Measurements from ENCODE around the gene CDK14.

CDK14 gene

DNA sequence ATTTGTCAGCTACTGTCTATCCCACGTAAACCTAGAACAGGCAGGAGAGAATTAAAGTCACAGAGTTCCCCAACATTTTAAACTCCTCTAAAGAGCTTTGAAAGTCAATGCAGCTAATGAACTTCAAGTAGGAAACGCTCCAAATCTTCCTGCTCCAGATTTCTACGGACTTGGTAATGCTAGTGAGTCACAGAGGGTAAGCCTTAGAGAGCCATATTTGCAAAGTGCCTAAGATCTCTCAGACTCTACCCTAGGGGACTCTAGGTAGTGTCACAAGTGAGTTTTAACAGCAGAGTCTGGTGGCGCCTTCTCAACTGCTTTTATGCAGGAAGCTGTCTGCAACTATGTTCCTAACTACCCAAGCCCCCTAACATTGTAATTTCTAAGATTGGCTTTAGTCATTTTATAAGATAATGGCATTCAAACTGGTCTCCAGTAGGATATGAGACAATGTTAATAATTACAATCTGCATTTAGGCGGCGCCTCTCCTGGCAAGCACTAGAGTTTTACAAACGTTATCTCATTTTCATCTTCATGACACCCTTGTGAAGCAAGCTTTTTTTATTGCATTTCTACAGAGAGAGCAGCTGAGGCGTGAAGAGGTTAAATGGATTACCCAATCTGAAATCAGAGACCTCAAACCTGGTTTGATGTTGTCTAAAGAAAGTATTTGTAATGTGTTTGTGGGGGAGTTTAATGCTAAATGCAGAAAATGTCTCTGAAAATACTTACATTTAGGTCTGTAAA, 646.1 kb downstream of the CDK14 start:
- FAIRE-seq, result no peak

DNA sequence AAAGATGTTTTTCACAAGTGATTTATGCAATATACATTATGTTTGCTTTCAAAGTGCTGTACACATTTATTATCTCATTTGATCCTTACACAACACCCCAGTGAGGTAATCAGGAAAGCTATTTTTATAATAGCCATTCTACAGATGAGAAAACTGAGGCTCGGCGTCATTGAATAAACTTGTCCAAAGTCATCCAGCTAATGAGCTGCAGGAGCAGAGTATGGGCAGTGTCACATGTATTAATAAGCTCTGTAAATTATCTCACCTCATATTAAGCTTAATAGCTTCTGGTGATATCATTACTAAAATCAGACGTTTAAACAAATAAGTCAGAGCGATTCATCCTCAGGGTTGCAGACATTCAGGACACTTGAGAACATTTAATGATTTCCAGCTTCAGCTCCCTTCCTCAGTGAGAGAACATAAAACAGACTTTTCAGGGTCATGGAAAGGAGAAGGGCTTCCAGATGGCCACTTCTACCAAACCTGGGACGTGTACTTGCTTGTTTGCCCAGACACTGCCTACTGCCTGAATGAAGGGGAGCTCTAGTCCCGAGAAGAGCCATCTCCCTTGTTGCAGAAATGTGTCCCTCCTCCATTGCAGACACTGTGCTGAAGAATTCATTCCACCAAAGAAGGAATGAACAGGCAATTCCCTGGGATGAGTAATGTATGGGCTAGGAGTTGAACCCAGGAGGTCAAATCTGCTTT, 647.6 kb downstream of the CDK14 start:
- no peak for FAIRE-seq

DNA sequence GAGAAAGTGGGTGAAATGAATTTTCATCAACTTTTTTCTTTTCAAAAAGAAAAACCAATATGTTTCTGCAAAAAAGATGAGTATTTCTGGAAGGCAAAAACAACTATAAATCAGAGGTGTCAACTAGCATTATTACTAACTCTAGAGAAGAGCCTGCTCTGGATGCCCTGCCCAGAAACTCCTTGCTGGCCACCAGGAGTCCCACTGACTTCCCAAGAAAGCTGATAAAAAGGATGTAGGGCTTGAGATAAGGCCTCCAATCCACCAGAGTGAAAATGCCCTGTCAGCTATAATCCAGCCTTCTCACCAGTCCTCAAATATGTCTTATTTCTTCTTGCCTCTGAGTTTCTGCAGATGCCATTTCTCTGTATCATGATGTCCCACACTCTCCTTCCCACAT, 651.4 kb downstream of the CDK14 start:
- no peak for FAIRE-seq

DNA sequence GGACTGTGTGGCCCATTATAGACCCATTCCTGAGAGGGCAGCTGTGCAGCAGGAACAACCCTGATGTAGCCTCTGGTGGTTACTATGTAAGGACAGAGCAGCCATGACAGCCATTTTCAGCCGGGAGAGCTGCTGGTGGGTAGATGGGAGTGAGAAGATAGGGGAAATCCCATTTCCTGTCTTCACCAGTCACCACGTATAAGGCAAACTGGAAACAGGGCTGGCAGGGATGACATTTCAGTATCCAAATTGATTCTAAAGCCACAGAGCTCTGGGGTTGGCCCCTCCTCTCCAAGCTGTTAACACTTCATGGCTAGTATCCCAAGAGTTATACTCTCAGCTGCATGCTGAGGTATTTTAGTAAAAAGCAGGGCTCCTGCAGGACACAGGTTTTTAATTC, 652.9 kb downstream of the CDK14 start:
- no peak for FAIRE-seq

GRCh38 chr7:91249506-91250233, 653.5 kb downstream of the CDK14 start:
- FAIRE-seq, result no peak

GRCh38 chr7:91250706-91251105, 654.6 kb downstream of the CDK14 start:
- FAIRE-seq, result no peak

GRCh38 chr7:91251877-91252276, 655.8 kb downstream of the CDK14 start:
- FAIRE-seq, result no peak
